Right atrium auricular region (tissue), 2 donors: ENCODE results near the gene TMPRSS3. TPM values are rescaled to one million over a fixed set of nuclear protein-coding genes. Genes with fewer than 3 reads are reported as not detected.

Experiments
- DNase-seq: peaks from one replicate; pipeline ENCODE4 v3.0.0-alpha.2; 2019; ENCODE audit warnings: low spot score
- H3K27ac ChIP-seq, 2 donors: fragments of 200-600 bp; sonication (generic); 1 replicate in 1 of 2; 2 replicates in 1 of 2; pipeline ENCODE4 v1.5.1; 2016 to 2019
- H3K27me3 ChIP-seq, 2 donors: fragments of 200-600 bp; sonication (generic); one replicate each; pipeline versions ENCODE4 v1.5.1 to v1.6.0; 2017 to 2019
- H3K36me3 ChIP-seq: fragments of 200-600 bp; sonication (generic); one replicate; pipeline ENCODE4 v1.5.1; 2016
- H3K4me1 ChIP-seq, 2 donors: fragments of 200-600 bp; sonication (generic); one replicate each; pipeline versions ENCODE4 v1.5.1 to v1.6.0; 2017 to 2019
- H3K4me3 ChIP-seq, 2 donors: fragments of 200-600 bp; sonication (generic); 1 replicate in 1 of 2; 2 replicates in 1 of 2; pipeline ENCODE4 v1.5.1; 2017 to 2019; ENCODE audit warnings: mild to moderate bottlenecking in 1 of 2, moderate library complexity in 1 of 2
- H3K9me3 ChIP-seq, 2 donors: fragments of 200-600 bp; sonication (generic); one replicate each; pipeline ENCODE4 v1.5.1; 2019
- CTCF ChIP-seq, 2 donors: fragments of 200-600 bp; sonication (generic); IDR thresholded peaks; one replicate each; pipeline ENCODE4 v1.5.1; 2019; ENCODE audit warnings: antibody characterized with exemption in 2 of 2
- total RNA-seq, 2 donors: library from RNA; depleted of rRNA; stranded (reverse); fragments of >200 nt; gene quantifications; one replicate each; pipeline ENCODE4 v1.1.0, GENCODE V29; 2016

TMPRSS3 gene
- total RNA-seq, 2 donors from 2014 or later, result 1.1 to 2.4 TPM

- Histone ChIP-seq H3K27ac (no peak overlapping the region), H3K36me3 (no peaks in the 10 kb centered on the region), H3K9me3 (peaks cover 0 to 2% of the 10 kb centered on the region in 2 donors), H3K4me1 (no peaks in the 10 kb centered on the region), H3K27me3 (no peaks in the 10 kb centered on the region), H3K4me3 (no peak overlapping the region)
- DNase-seq, result no peak
- TF ChIP-seq CTCF (IDR thresholded peaks at IDR 0.05), result no peak
These were observed 31.1 kb upstream of the TMPRSS3 start for GRCh38 chr21:42426876-42427480.

- TF ChIP-seq CTCF (IDR thresholded peaks at IDR 0.05), result no peak
- Histone ChIP-seq H3K4me3 (no peak overlapping the region), H3K27me3 (no peaks in the 10 kb centered on the region), H3K36me3 (no peaks in the 10 kb centered on the region), H3K9me3 (no peaks in the 10 kb centered on the region), H3K27ac (no peak overlapping the region), H3K4me1 (no peaks in the 10 kb centered on the region)
- no peak for DNase-seq
These were observed 30.6 kb upstream of the TMPRSS3 start for GRCh38 chr21:42426424-42426823.

- no peak for DNase-seq
- H3K27ac ChIP-seq, result no peak overlapping the region
- TF ChIP-seq CTCF (IDR thresholded peaks at IDR 0.05), result no peak
- H3K4me1 ChIP-seq, result no peaks in the 10 kb centered on the region
- H3K9me3 ChIP-seq, result no peaks in the 10 kb centered on the region
- no peaks in the 10 kb centered on the region for H3K36me3 ChIP-seq
- H3K4me3 ChIP-seq, result no peak overlapping the region
- no peaks in the 10 kb centered on the region for H3K27me3 ChIP-seq
These were observed 29.7 kb upstream of the TMPRSS3 start for GRCh38 chr21:42425591-42425990.

- TF ChIP-seq CTCF (IDR thresholded peaks at IDR 0.05), result no peak
- no peaks in the 10 kb centered on the region for H3K27me3 ChIP-seq
- no peak for DNase-seq
These were observed 29.2 kb upstream of the TMPRSS3 start for GRCh38 chr21:42424914-42425541.

GRCh38 chr21:42423685-42424084, 27.8 kb upstream of the TMPRSS3 start:
- Histone ChIP-seq H3K27ac (no peak overlapping the region), H3K27me3 (no peaks in the 10 kb centered on the region)
- DNase-seq, result no peak

More at GRCh38 chr21:42424914-42425541, 29.2 kb upstream of the TMPRSS3 start:
- no peaks in the 10 kb centered on the region for H3K36me3 ChIP-seq
- H3K9me3 ChIP-seq, result no peaks in the 10 kb centered on the region
- H3K27ac ChIP-seq, result no peak overlapping the region
- H3K4me3 ChIP-seq, result no peak overlapping the region
- H3K4me1 ChIP-seq, result no peaks in the 10 kb centered on the region

More at GRCh38 chr21:42423685-42424084, 27.8 kb upstream of the TMPRSS3 start:
- Histone ChIP-seq H3K4me1 (no peaks in the 10 kb centered on the region), H3K9me3 (no peaks in the 10 kb centered on the region), H3K4me3 (no peak overlapping the region), H3K36me3 (no peaks in the 10 kb centered on the region)
- no peak for TF ChIP-seq CTCF (IDR thresholded peaks at IDR 0.05)
